Activated T-cell treated with anti-CD3 and anti-CD28 coated beads, Interleukin-2, amount 50 U/mL, for 72 hours (primary cell): ENCODE measurements around the gene NALCN. TPM values are rescaled to one million over a fixed set of nuclear protein-coding genes. Genes with fewer than 3 reads are reported as not detected.
A peak's percentile ranks its signal among the peaks of the same experiment; 100 is the strongest.

ENCODE experiments used
- ATAC-seq, 2 donors: fragments of 150-1000 bp; cut with Tn5 transposase; replicated peaks in 1 of 2; 2 replicates each; pipeline ENCODE4 v1.10.0; 2021; ENCODE audit warnings: moderate library complexity in 2 of 2, mild to moderate bottlenecking in 1 of 2
- DNase-seq, 2 donors: peaks; one replicate each; pipeline ENCODE4 v3.0.0; 2021 to 2022; ENCODE audit warnings: mixed read lengths in 1 of 2
- H3K27ac Mint-ChIP-seq: one replicate; pipeline ENCODE4 v1.8.0; 2022; ENCODE audit warnings: mild to moderate bottlenecking, moderate library complexity, mixed read lengths
- H3K27me3 Mint-ChIP-seq: one replicate; pipeline ENCODE4 v1.8.0; 2022; ENCODE audit warnings: low read depth, mixed read lengths
- H3K36me3 Mint-ChIP-seq, 2 donors: one replicate each; pipeline ENCODE4 v1.8.0; 2022; ENCODE audit warnings: mixed read lengths in 2 of 2, mild to moderate bottlenecking in 1 of 2; ENCODE audit not compliant: insufficient read depth in 2 of 2
- H3K4me1 Mint-ChIP-seq: one replicate; pipeline ENCODE4 v1.8.0; 2022; ENCODE audit warnings: low read depth, mixed read lengths
- H3K4me3 Mint-ChIP-seq, 2 donors: one replicate each; pipeline ENCODE4 v1.8.0; 2022; ENCODE audit warnings: mild to moderate bottlenecking in 2 of 2, mixed read lengths in 2 of 2, moderate library complexity in 2 of 2
- H3K9me3 Mint-ChIP-seq, 2 donors: one replicate each; pipeline ENCODE4 v1.8.0; 2022; ENCODE audit warnings: mixed read lengths in 2 of 2
- total RNA-seq, 2 donors: library from RNA; stranded (reverse); gene quantifications; one replicate each; pipeline ENCODE4 v1.2.3, GENCODE V29; 2022

NALCN gene
- total RNA-seq, 2 donors from 2014 or later = not detected

GRCh38 chr13:101433895-101434294 is 17.6 kb upstream of the NALCN start:
- H3K27me3 Mint-ChIP-seq = peaks cover 7% of the 10 kb centered on the region
- H3K4me3 Mint-ChIP-seq = no peak overlapping the region
- no peaks in the 10 kb centered on the region for H3K36me3 Mint-ChIP-seq
- peaks cover 0 to 1% of the 10 kb centered on the region in 2 donors for H3K9me3 Mint-ChIP-seq
- no peaks in the 10 kb centered on the region for H3K4me1 Mint-ChIP-seq
- DNase-seq (no peak), ATAC-seq (no peak)
- H3K27ac Mint-ChIP-seq = no peak overlapping the region

GRCh38 chr13:101429733-101430132 is 13.4 kb upstream of the NALCN start:
- Mint-ChIP-seq H3K27ac (no peak overlapping the region), H3K4me1 (no peaks in the 10 kb centered on the region), H3K4me3 (no peak overlapping the region), H3K9me3 (peaks cover 0 to 1% of the 10 kb centered on the region in 2 donors), H3K27me3 (peaks cover 7% of the 10 kb centered on the region), H3K36me3 (no peaks in the 10 kb centered on the region)
- no peak for ATAC-seq
- no peak for DNase-seq

GRCh38 chr13:101425623-101426022 is 9.3 kb upstream of the NALCN start:
- no peaks in the 10 kb centered on the region for H3K36me3 Mint-ChIP-seq
- no peak overlapping the region for H3K4me3 Mint-ChIP-seq
- H3K27ac Mint-ChIP-seq = no peak overlapping the region
- H3K9me3 Mint-ChIP-seq = no peaks in the 10 kb centered on the region
- H3K27me3 Mint-ChIP-seq = no peaks in the 10 kb centered on the region
- DNase-seq (no peak), ATAC-seq (no peak)
- H3K4me1 Mint-ChIP-seq = no peaks in the 10 kb centered on the region

- no peaks in the 10 kb centered on the region for H3K9me3 Mint-ChIP-seq
- no peak overlapping the region for H3K27ac Mint-ChIP-seq
- no peaks in the 10 kb centered on the region for H3K4me1 Mint-ChIP-seq
- H3K4me3 Mint-ChIP-seq = no peak overlapping the region
- H3K27me3 Mint-ChIP-seq = no peaks in the 10 kb centered on the region
- ATAC-seq (no peak), DNase-seq (no peak)
- H3K36me3 Mint-ChIP-seq = no peaks in the 10 kb centered on the region
Observed at GRCh38 chr13:101425156-101425471, 8.8 kb upstream of the NALCN start.

- H3K4me3 Mint-ChIP-seq = no peak overlapping the region
- ATAC-seq (no peak), DNase-seq (no peak)
- H3K9me3 Mint-ChIP-seq = no peaks in the 10 kb centered on the region
- no peaks in the 10 kb centered on the region for H3K36me3 Mint-ChIP-seq
- peaks cover under 1% of the 10 kb centered on the region for H3K27me3 Mint-ChIP-seq
- H3K4me1 Mint-ChIP-seq = no peaks in the 10 kb centered on the region
- no peak overlapping the region for H3K27ac Mint-ChIP-seq
Observed at GRCh38 chr13:101424381-101425155, 8.3 kb upstream of the NALCN start.

GRCh38 chr13:101423872-101424271 is 7.6 kb upstream of the NALCN start:
- DNase-seq (no peak), ATAC-seq (no peak)
- Mint-ChIP-seq H3K9me3 (no peaks in the 10 kb centered on the region), H3K4me3 (no peak overlapping the region), H3K27ac (no peak overlapping the region), H3K36me3 (no peaks in the 10 kb centered on the region), H3K27me3 (peaks cover 7% of the 10 kb centered on the region), H3K4me1 (no peaks in the 10 kb centered on the region)

GRCh38 chr13:101417501-101417900 is 1.2 kb upstream of the NALCN start:
- DNase-seq (no peak), ATAC-seq (no peak)
- Mint-ChIP-seq H3K9me3 (no peaks in the 10 kb centered on the region), H3K27ac (no peak overlapping the region), H3K27me3 (peaks cover 40% of the 10 kb centered on the region), H3K4me1 (no peaks in the 10 kb centered on the region), H3K36me3 (no peaks in the 10 kb centered on the region), H3K4me3 (no peak overlapping the region)

- no peak overlapping the region for H3K27ac Mint-ChIP-seq
- H3K36me3 Mint-ChIP-seq = no peaks in the 10 kb centered on the region
- ATAC-seq = no peak
- H3K9me3 Mint-ChIP-seq = no peaks in the 10 kb centered on the region
- DNase-seq = no peak
- peak overlapping the region in 1 of 2 donors; percentile 70 for H3K4me3 Mint-ChIP-seq
- peaks cover 40% of the 10 kb centered on the region for H3K27me3 Mint-ChIP-seq
- no peaks in the 10 kb centered on the region for H3K4me1 Mint-ChIP-seq
Observed at GRCh38 chr13:101417043-101417406, 717 bp upstream of the NALCN start.

- DNase-seq (no peak), ATAC-seq (no peak)
- Mint-ChIP-seq H3K9me3 (no peaks in the 10 kb centered on the region), H3K4me1 (no peaks in the 10 kb centered on the region), H3K27me3 (peaks cover 45% of the 10 kb centered on the region), H3K4me3 (no peak overlapping the region), H3K36me3 (no peaks in the 10 kb centered on the region), H3K27ac (no peak overlapping the region)
Observed at GRCh38 chr13:101415358-101416174, 742 bp downstream of the NALCN start.

GRCh38 chr13:101412076-101412475 is 4.2 kb downstream of the NALCN start:
- Mint-ChIP-seq H3K9me3 (no peaks in the 10 kb centered on the region), H3K27ac (no peak overlapping the region), H3K36me3 (no peaks in the 10 kb centered on the region), H3K4me1 (no peaks in the 10 kb centered on the region), H3K27me3 (peaks cover 34% of the 10 kb centered on the region), H3K4me3 (no peak overlapping the region)
- DNase-seq (no peak), ATAC-seq (no peak)

- H3K9me3 Mint-ChIP-seq = peaks cover 0 to 2% of the 10 kb centered on the region in 2 donors
- H3K4me1 Mint-ChIP-seq = no peaks in the 10 kb centered on the region
- H3K27ac Mint-ChIP-seq = no peak overlapping the region
- H3K27me3 Mint-ChIP-seq = peaks cover 25% of the 10 kb centered on the region
- no peak overlapping the region for H3K4me3 Mint-ChIP-seq
- DNase-seq = no peak
- H3K36me3 Mint-ChIP-seq = no peaks in the 10 kb centered on the region
- ATAC-seq = no peak
Observed at GRCh38 chr13:101408992-101409656, 7.2 kb downstream of the NALCN start.

GRCh38 chr13:101408154-101408553 is 8.2 kb downstream of the NALCN start:
- no peak for DNase-seq
- no peak overlapping the region for H3K27ac Mint-ChIP-seq
- H3K27me3 Mint-ChIP-seq = peaks cover 22% of the 10 kb centered on the region
- H3K36me3 Mint-ChIP-seq = no peaks in the 10 kb centered on the region
- no peak for ATAC-seq
- no peaks in the 10 kb centered on the region for H3K4me1 Mint-ChIP-seq
- H3K9me3 Mint-ChIP-seq = peaks cover 0 to 2% of the 10 kb centered on the region in 2 donors
- H3K4me3 Mint-ChIP-seq = no peak overlapping the region

GRCh38 chr13:101406791-101407190 is 9.5 kb downstream of the NALCN start:
- Mint-ChIP-seq H3K9me3 (peaks cover 0 to 2% of the 10 kb centered on the region in 2 donors), H3K4me1 (no peaks in the 10 kb centered on the region), H3K36me3 (no peaks in the 10 kb centered on the region), H3K27me3 (peaks cover 22% of the 10 kb centered on the region), H3K4me3 (no peak overlapping the region), H3K27ac (no peak overlapping the region)
- ATAC-seq (no peak), DNase-seq (no peak)
